Measurements from ENCODE around the gene TBC1D32.
"Not testable (repeated sequence)": the region's sequence is repeated elsewhere in the genome, so short reads cannot be mapped to it uniquely, and the experiment has no call there.

TBC1D32 gene

DNA sequence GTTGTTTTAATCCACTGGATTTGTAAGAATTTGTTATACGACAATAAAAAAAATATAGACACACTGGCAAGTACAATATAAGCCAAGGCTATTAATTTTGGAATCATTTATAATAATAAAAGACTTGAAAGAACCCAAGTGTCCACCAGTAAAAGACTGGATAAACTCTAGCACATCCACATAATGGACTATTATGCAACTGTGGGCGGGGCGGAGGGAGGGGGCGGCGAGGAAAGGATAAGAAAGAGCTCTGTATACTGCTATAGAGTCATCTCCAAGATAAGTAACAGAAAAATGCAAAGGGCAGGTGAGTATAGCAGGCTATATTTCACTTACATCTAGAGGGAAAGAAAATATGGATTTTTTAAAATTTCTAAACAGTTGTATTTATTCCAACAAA, 123.3 kb downstream of the TBC1D32 start:
- no peak overlapping the region for H3K27ac ChIP-seq
- no peak for TF ChIP-seq CTCF (conservative IDR thresholded peaks at IDR 0.05)

DNA sequence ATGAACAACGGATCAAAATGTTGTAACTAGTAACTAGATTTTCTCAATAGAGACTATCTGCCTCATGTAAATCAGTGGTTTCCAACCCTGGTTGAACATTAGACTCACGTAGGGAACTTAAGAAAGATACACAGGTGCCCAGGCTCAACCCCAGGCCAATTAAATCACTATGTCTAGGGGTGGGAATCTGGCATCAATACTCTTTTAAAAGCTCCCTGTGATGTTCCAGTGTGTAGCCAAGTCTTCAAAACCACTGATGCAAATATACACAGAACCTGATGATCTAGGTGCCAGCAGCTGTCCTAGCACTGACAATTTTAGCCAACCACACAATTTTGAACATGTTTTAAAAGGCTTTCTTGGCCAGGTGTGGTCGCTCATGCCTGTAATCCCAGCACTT, 128.7 kb downstream of the TBC1D32 start:
- TF ChIP-seq CTCF (conservative IDR thresholded peaks at IDR 0.05): no peak
- H3K27ac ChIP-seq: no peak overlapping the region

DNA sequence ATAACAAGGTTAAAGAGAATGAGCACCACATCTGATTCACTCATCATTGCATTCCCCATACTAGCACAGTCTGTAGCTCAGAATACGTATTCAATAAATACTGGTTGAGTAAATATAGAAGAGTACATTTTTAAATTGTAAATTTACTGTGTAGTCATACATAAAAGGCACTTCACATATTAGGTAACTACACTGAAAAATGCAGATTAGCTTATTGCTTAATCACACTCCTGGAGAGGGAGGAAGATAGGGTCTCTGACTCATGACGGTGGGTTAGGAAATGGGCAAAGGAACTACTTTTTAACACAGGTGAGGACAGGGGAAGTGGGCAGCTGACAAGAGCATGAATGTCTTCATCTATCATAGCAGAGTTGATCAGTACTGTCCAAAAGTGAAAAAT, 133.2 kb downstream of the TBC1D32 start:
- no peak overlapping the region for H3K27ac ChIP-seq
- TF ChIP-seq CTCF (conservative IDR thresholded peaks at IDR 0.05): no peak

DNA sequence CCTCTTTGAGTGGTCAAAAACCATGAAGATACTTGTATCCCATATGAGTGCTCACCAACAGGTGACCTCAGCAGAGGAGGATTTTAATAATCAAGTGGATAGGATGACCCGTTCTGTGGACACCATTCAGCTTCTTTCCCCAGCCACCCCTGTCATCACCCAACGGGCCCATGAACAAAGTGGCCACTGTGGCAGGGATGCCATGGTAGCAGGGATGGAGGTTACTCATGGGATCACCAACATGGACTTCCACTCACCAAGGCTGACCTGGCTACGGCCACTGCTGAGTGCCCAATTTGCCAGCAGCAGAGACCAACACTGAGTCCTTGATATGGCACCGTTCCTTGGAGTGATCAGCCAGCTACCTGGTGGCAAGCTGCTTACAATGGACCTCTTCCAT, 138.2 kb downstream of the TBC1D32 start:
- not testable (repeated sequence) for H3K27ac ChIP-seq

- TF ChIP-seq CTCF (conservative IDR thresholded peaks at IDR 0.05): no peak
- H3K27ac ChIP-seq: no peak overlapping the region
These were observed 144.2 kb downstream of the TBC1D32 start for GRCh38 chr6:121190122-121190521.

DNA sequence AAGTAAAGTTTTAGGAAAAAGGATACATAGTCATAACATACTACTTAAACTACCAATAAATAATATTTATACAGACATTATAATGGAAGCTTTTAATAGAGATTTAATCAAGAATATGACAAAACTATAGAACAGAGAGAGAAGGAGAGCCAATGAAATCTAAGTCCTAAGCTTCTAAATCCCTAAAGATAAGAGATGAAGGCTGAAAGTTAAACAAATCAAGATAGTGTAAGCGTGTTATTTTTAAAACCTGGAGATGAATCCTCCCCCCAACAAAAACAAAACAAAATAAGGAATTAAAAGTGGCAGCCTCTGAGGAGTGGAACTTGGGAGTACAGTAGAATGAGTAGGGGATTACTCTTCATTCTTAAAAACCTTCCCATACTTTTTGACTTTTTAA, 145.9 kb downstream of the TBC1D32 start:
- TF ChIP-seq CTCF (conservative IDR thresholded peaks at IDR 0.05): no peak

GRCh38 chr6:121187833-121188200, 146.5 kb downstream of the TBC1D32 start:
- H3K27ac ChIP-seq: no peak overlapping the region
- no peak for TF ChIP-seq CTCF (conservative IDR thresholded peaks at IDR 0.05)

More for the DNA sequence above, 145.9 kb downstream of the TBC1D32 start:
- no peak overlapping the region for H3K27ac ChIP-seq

DNA sequence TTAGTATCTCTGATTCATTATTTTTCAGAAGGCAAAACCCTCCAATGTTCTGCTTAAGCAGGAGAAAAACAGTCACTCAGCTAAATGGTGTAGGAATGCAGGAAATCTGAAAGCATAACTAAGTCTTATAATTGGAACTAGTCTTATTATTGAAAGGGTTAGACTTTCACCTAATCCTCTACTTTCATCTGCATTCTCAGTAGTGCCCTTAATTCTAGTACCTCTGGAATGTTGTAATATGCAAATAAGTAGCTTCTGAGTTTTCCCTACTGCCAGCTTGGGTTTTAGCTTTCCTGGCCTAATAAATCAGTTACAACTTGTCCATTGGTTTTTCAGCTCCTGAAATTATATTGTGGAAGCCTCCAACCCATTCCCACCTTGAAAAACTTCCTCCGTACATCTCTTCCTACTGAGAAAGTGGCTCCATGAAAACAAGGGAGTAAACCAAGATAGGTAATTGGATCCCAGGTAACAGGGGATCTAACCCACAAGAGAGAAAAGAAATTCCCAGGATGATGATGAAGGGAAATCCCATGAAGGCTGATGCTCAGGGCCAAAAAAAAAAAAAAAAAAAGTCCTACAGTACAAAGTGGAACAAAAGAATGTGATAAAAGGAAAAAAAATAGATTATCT, 147.0 kb downstream of the TBC1D32 start:
- H3K27ac ChIP-seq: no peak overlapping the region
- TF ChIP-seq CTCF (conservative IDR thresholded peaks at IDR 0.05): no peak
